Suppressor macrophage treated with lipopolysaccharide for 4 hours (primary cell): Measurements from ENCODE around the gene SLC2A1.
A peak's percentile ranks its signal among the peaks of the same experiment; 100 is the strongest.

Source experiments
- DNase-seq: peaks from one replicate; pipeline ENCODE4 v3.0.0-alpha.2; 2020

The SLC2A1 gene

GRCh38 chr1:42940851-42941639 is 17.6 kb downstream of the SLC2A1 start:
- peak; percentile 59 for DNase-seq

- DNase-seq, result peak; percentile 43
Measured at GRCh38 chr1:42938645-42939615, 19.7 kb downstream of the SLC2A1 start.

GRCh38 chr1:42937836-42938644 is 20.6 kb downstream of the SLC2A1 start:
- peak; percentile 27 for DNase-seq

- DNase-seq, result peak; percentile 61
Measured at GRCh38 chr1:42937141-42937696, 21.4 kb downstream of the SLC2A1 start.

- DNase-seq, result peak; percentile 25
Measured at GRCh38 chr1:42936309-42937078, 22.2 kb downstream of the SLC2A1 start.

- no peak for DNase-seq
Measured at GRCh38 chr1:42935971-42936308, 22.7 kb downstream of the SLC2A1 start.

- DNase-seq, result peak; percentile 58
Measured at GRCh38 chr1:42935313-42935895, 23.3 kb downstream of the SLC2A1 start.

- DNase-seq, result no peak
Measured at GRCh38 chr1:42934541-42935312, 23.9 kb downstream of the SLC2A1 start.

- no peak for DNase-seq
Measured at GRCh38 chr1:42933610-42934491, 24.8 kb downstream of the SLC2A1 start.

GRCh38 chr1:42933060-42933586 is 25.5 kb downstream of the SLC2A1 start:
- no peak for DNase-seq

GRCh38 chr1:42932442-42932941 is 26.2 kb downstream of the SLC2A1 start:
- DNase-seq, result no peak

- peak; percentile 73 for DNase-seq
Measured at GRCh38 chr1:42931911-42932422, 26.7 kb downstream of the SLC2A1 start.

- peak; percentile 49 for DNase-seq
Measured at GRCh38 chr1:42931108-42931539, 27.5 kb downstream of the SLC2A1 start.

- no peak for DNase-seq
Measured at GRCh38 chr1:42930178-42931107, 28.2 kb downstream of the SLC2A1 start.

- no peak for DNase-seq
Measured at GRCh38 chr1:42929434-42930177, 29.1 kb downstream of the SLC2A1 start.

GRCh38 chr1:42928859-42929258 is 29.8 kb downstream of the SLC2A1 start:
- DNase-seq, result no peak
